ENCODE data around the gene DST.

GRCh38 chr6:56501993-56502392, 140.7 kb downstream of the DST start:
- TF ChIP-seq, protein P1, sequence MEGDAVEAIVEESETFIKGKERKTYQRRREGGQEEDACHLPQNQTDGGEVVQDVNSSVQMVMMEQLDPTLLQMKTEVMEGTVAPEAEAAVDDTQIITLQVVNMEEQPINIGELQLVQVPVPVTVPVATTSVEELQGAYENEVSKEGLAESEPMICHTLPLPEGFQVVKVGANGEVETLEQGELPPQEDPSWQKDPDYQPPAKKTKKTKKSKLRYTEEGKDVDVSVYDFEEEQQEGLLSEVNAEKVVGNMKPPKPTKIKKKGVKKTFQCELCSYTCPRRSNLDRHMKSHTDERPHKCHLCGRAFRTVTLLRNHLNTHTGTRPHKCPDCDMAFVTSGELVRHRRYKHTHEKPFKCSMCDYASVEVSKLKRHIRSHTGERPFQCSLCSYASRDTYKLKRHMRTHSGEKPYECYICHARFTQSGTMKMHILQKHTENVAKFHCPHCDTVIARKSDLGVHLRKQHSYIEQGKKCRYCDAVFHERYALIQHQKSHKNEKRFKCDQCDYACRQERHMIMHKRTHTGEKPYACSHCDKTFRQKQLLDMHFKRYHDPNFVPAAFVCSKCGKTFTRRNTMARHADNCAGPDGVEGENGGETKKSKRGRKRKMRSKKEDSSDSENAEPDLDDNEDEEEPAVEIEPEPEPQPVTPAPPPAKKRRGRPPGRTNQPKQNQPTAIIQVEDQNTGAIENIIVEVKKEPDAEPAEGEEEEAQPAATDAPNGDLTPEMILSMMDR (conservative IDR thresholded peaks at IDR 0.05; ENCODE audit: low read length) = no peak
- TF ChIP-seq EZH2phosphoT487 (IDR thresholded peaks at IDR 0.05; ENCODE audit: borderline replicate concordance) = no peak

Data from Loucy (cell line).